ENCODE measurements around the gene RNU5B-1. TPM values are rescaled to one million over a fixed set of nuclear protein-coding genes. Genes with fewer than 3 reads are reported as not detected.

RNU5B-1 gene
- total and polyA plus RNA-seq, 2 of the 4 experiments (the other 2 are of a cell fraction), result not detected

DNA sequence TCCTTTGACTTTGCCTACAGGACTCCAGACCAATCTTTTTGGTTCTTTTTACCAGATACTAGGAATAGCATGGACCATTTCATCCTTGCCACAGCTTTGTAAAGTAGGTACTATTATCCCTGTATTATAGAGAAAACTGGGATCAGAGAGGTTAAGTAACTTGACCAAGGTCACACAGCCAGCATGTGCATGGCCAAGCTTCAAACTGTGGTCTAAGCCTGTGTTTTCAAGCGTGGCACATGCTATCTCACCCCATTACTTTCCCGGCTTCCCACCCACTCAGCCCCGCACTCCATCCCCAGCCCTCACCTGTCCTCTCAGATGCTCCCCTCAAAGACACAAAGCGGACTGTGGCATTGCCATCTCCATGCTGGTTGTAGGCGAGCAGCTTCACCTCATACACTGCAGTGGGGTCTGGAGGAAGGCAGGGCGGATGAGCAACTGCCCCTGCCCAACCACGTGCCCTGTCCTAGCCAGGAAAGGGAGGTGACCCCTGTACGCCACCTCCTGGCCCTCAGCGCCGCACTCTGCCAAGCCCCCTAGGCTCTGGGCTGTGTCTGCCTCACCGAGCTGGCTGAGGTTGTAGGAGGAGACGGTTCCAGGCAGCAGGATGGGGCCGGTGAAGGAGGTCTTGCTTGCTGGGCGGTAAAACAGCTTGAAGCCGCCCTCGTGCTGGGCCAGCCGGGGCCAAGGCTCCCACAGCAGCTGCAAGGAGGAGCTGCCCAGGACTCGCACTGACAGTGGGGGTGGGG, 25.7 kb downstream of the RNU5B-1 start:
- Histone ChIP-seq H3K4ac (ENCODE audit: low read depth, low read length) (no peak overlapping the region), H3K56ac (ENCODE audit: extremely low read depth, insufficient read depth, low read length) (no peak overlapping the region), H3K27ac (ENCODE audit: insufficient read depth, low read length) (no peak overlapping the region), H3K18ac (ENCODE audit: low read depth, low read length) (no peak overlapping the region), H3K4me1 (ENCODE audit: control insufficient read depth, insufficient read depth, low read length) (no peaks in the 10 kb centered on the region), H3K9me3 (ENCODE audit: control insufficient read depth, insufficient read depth, low read length) (no peaks in the 10 kb centered on the region), H3K27me3 (ENCODE audit: control insufficient read depth, insufficient read depth, low read length) (peaks cover 30% of the 10 kb centered on the region; the same call in 1 of the 2 replicates), H3K4me3 (ENCODE audit: insufficient read depth, low read depth, low read length) (no peak overlapping the region), H4K20me1 (ENCODE audit: insufficient read depth, low read length) (no peaks in the 10 kb centered on the region), H2AK5ac (ENCODE audit: low read depth, low read length) (no peak overlapping the region), H3K23ac (ENCODE audit: low read depth, low read length) (no peak overlapping the region), H3K36me3 (ENCODE audit: control insufficient read depth, insufficient read depth, low read length) (no peaks in the 10 kb centered on the region), H4K5ac (ENCODE audit: low read depth, low read length) (no peak overlapping the region), H3K9me1 (ENCODE audit: insufficient read depth, low read length) (no peaks in the 10 kb centered on the region), H3K9ac (ENCODE audit: low read depth, low read length) (no peak overlapping the region), H3K14ac (replicated peaks; ENCODE audit: low read depth, low read length) (no peak overlapping the region), H4K8ac (ENCODE audit: low read depth in 2 of 2, low read length in 2 of 2) (no peak overlapping the region), H3K79me1 (ENCODE audit: low read depth in 1 of 2, low read length in 2 of 2) (no peaks in the 10 kb centered on the region), H2AFZ (replicated peaks; ENCODE audit: low read length, poor library complexity) (no peak overlapping the region), H2BK120ac (ENCODE audit: low read depth, low read length) (no peak overlapping the region), H2BK5ac (ENCODE audit: low read depth, low read length, poor library complexity, severe bottlenecking) (no peak overlapping the region), H2BK15ac (ENCODE audit: low read depth, low read length) (no peak overlapping the region), H2BK20ac (ENCODE audit: low read depth, low read length) (no peak overlapping the region), H3K4me2 (ENCODE audit: low read depth, low read length) (no peak overlapping the region), H2AK9ac (replicated peaks; ENCODE audit: low read depth, low read length, poor library complexity) (peak overlapping the region; percentile 42), H4K91ac (ENCODE audit: insufficient read depth, low read depth, low read length) (no peak overlapping the region)
- ChIA-PET POLR2A (ENCODE audit: unreplicated experiment) (no interaction called here), CTCF (no interaction called here)
- TF ChIP-seq, protein P1, sequence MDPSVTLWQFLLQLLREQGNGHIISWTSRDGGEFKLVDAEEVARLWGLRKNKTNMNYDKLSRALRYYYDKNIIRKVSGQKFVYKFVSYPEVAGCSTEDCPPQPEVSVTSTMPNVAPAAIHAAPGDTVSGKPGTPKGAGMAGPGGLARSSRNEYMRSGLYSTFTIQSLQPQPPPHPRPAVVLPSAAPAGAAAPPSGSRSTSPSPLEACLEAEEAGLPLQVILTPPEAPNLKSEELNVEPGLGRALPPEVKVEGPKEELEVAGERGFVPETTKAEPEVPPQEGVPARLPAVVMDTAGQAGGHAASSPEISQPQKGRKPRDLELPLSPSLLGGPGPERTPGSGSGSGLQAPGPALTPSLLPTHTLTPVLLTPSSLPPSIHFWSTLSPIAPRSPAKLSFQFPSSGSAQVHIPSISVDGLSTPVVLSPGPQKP (IDR thresholded peaks at IDR 0.05; ENCODE audit: borderline replicate concordance, low read depth, low read length), result no peak
- TF ChIP-seq RCOR1 (IDR thresholded peaks at IDR 0.05; ENCODE audit: insufficient replicate concordance, low read length) (no peak), RFX5 (IDR thresholded peaks at IDR 0.05; ENCODE audit: low read depth, low read length) (no peak), FOS (IDR thresholded peaks at IDR 0.05; ENCODE audit: low read depth, low read length) (no peak), CHD1 (IDR thresholded peaks at IDR 0.05; ENCODE audit: low read depth, low read length) (no peak), MXI1 (IDR thresholded peaks at IDR 0.05; ENCODE audit: borderline replicate concordance, low read depth, low read length) (no peak), BHLHE40 (IDR thresholded peaks at IDR 0.05; ENCODE audit: low read depth, low read length) (no peak), MAZ (IDR thresholded peaks at IDR 0.05; ENCODE audit: borderline replicate concordance, low read depth, low read length) (no peak), CEBPB (IDR thresholded peaks at IDR 0.05; ENCODE audit: low read depth, low read length) (no peak), POLR2A (IDR thresholded peaks at IDR 0.05; ENCODE audit: low read depth, low read length) (no peak), MAFK (IDR thresholded peaks at IDR 0.05; ENCODE audit: low read depth, low read length) (no peak), SMC3 (IDR thresholded peaks at IDR 0.05; ENCODE audit: low read depth, low read length) (no peak), RAD21 (IDR thresholded peaks at IDR 0.05; ENCODE audit: low read length) (no peak), NFE2L2 (IDR thresholded peaks at IDR 0.05; ENCODE audit: low read depth, low read length) (no peak)
- TF ChIP-seq, protein P2, sequence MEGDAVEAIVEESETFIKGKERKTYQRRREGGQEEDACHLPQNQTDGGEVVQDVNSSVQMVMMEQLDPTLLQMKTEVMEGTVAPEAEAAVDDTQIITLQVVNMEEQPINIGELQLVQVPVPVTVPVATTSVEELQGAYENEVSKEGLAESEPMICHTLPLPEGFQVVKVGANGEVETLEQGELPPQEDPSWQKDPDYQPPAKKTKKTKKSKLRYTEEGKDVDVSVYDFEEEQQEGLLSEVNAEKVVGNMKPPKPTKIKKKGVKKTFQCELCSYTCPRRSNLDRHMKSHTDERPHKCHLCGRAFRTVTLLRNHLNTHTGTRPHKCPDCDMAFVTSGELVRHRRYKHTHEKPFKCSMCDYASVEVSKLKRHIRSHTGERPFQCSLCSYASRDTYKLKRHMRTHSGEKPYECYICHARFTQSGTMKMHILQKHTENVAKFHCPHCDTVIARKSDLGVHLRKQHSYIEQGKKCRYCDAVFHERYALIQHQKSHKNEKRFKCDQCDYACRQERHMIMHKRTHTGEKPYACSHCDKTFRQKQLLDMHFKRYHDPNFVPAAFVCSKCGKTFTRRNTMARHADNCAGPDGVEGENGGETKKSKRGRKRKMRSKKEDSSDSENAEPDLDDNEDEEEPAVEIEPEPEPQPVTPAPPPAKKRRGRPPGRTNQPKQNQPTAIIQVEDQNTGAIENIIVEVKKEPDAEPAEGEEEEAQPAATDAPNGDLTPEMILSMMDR (conservative IDR thresholded peaks at IDR 0.05; ENCODE audit: low read depth, low read length), result no peak
- TF ChIP-seq, protein P3, sequence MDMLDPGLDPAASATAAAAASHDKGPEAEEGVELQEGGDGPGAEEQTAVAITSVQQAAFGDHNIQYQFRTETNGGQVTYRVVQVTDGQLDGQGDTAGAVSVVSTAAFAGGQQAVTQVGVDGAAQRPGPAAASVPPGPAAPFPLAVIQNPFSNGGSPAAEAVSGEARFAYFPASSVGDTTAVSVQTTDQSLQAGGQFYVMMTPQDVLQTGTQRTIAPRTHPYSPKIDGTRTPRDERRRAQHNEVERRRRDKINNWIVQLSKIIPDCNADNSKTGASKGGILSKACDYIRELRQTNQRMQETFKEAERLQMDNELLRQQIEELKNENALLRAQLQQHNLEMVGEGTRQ (IDR thresholded peaks at IDR 0.05; ENCODE audit: low read depth, low read length), result no peak
- dilution Hi-C loops (cut with HindIII; ENCODE audit: low sequenced_read_pairs, unreplicated experiment), result no loop called here
- ATAC-seq (ENCODE audit: low read depth) (no peak), DNase-seq (no peak)
- 33% methylated on average over 1 of the region's 18 CpGs; no CpG with 5 or more reads in 1 of the 2 experiments for WGBS, 2 experiments (ENCODE audit: extremely low coverage in 2 of 2, insufficient read length in 1 of 2)
- no TSS peak for BruUV-seq (replicated peaks)
- in situ Hi-C loops (cut with MboI; ENCODE audit: low sequenced_read_pairs), result no loop called here
- intact Hi-C loops (cut with micrococcal nuclease), result no loop called here
